IMR-90 (cell line): ENCODE data around the gene DARS1. TPM values are rescaled to one million over a fixed set of nuclear protein-coding genes. Genes with fewer than 3 reads are reported as not detected.

Experiments
- ATAC-seq: fragments of 200-7000 bp; cut with Tn5 transposase; 2 replicates; pipeline ENCODE4 v1.9.1; 2020; ENCODE audit warnings: low read depth, mild to moderate bottlenecking, moderate library complexity
- BruUV-seq: library from RNA; stranded (reverse); fragments of 400-500 nt; replicated peaks from 2 replicates; lab custom pipeline; 2021; lab: Mats Ljungman, UMichigan
- CTCF ChIA-PET: fragments of 300-600 bp; formaldehyde crosslinking; extraction: SDS; loops from one replicate; lab custom pipeline; 2021; ENCODE audit warnings: antibody characterized with exemption; lab: Yijun Ruan, JAX
- POLR2A ChIA-PET: fragments of 300-600 bp; sonication (Branson Sonifier 250); formaldehyde crosslinking; loops from one replicate; lab custom pipeline; 2022; ENCODE audit warnings: antibody characterized with exemption; ENCODE audit not compliant: unreplicated experiment; lab: Charles Lee
- DNase-seq: peaks from one replicate; pipeline ENCODE4 v3.0.0; 2013
- H2AFZ ChIP-seq: replicated peaks from 2 replicates; pipeline ENCODE3; 2013; ENCODE audit warnings: low read length, mild to moderate bottlenecking; ENCODE audit not compliant: poor library complexity
- H2AK5ac ChIP-seq: 2 replicates; pipeline ENCODE4 v1.6.1; 2013; ENCODE audit warnings: low read depth, low read length, inconsistent platforms
- H2AK9ac ChIP-seq: replicated peaks from 2 replicates; pipeline ENCODE3; 2013; ENCODE audit warnings: mild to moderate bottlenecking, low read depth, low read length, moderate library complexity; ENCODE audit not compliant: poor library complexity
- H2BK120ac ChIP-seq: 2 replicates; pipeline ENCODE4 v1.6.1; 2013; ENCODE audit warnings: low read depth, low read length, inconsistent platforms
- H2BK15ac ChIP-seq: 3 replicates; pipeline ENCODE4 v1.6.1; 2013; ENCODE audit warnings: low read depth, low read length, inconsistent platforms
- H2BK20ac ChIP-seq: 2 replicates; pipeline ENCODE4 v1.6.1; 2013; ENCODE audit warnings: low read depth, mild to moderate bottlenecking, inconsistent platforms, low read length, moderate library complexity
- H2BK5ac ChIP-seq: 2 replicates; pipeline ENCODE4 v1.6.1; 2013; ENCODE audit warnings: mild to moderate bottlenecking, low read depth, low read length, inconsistent platforms; ENCODE audit not compliant: poor library complexity, severe bottlenecking
- H3K14ac ChIP-seq: replicated peaks from 2 replicates; pipeline ENCODE4 v1.6.1; 2013; ENCODE audit warnings: low read depth, low read length, inconsistent platforms
- H3K18ac ChIP-seq: 2 replicates; pipeline ENCODE4 v1.6.1; 2013; ENCODE audit warnings: low read depth, low read length, control low read depth
- H3K23ac ChIP-seq: 2 replicates; pipeline ENCODE4 v1.6.1; 2013; ENCODE audit warnings: low read depth, low read length, inconsistent platforms
- H3K27ac ChIP-seq: 2 replicates; pipeline ENCODE4 v1.5.1; 2013; ENCODE audit warnings: mild to moderate bottlenecking, control low read depth, low read length; ENCODE audit not compliant: insufficient read depth
- H3K27me3 ChIP-seq: 2 replicates; pipeline ENCODE4 v1.6.1; 2013; ENCODE audit warnings: low read length; ENCODE audit not compliant: control insufficient read depth, insufficient read depth
- H3K36me3 ChIP-seq: 2 replicates; pipeline ENCODE4 v1.6.1; 2013; ENCODE audit warnings: low read length, mixed read lengths; ENCODE audit not compliant: control insufficient read depth, insufficient read depth
- H3K4ac ChIP-seq: 2 replicates; pipeline ENCODE4 v1.6.1; 2013; ENCODE audit warnings: low read depth, low read length, inconsistent platforms
- H3K4me1 ChIP-seq: 2 replicates; pipeline ENCODE4 v1.6.1; 2013; ENCODE audit warnings: low read length, mixed read lengths; ENCODE audit not compliant: control insufficient read depth, insufficient read depth
- H3K4me2 ChIP-seq: 2 replicates; pipeline ENCODE4 v1.6.1; 2013; ENCODE audit warnings: low read depth, mild to moderate bottlenecking, control low read depth, low read length, moderate library complexity
- H3K4me3 ChIP-seq: 2 replicates; pipeline ENCODE4 v1.5.1; 2013; ENCODE audit warnings: low read depth, mild to moderate bottlenecking, control low read depth, low read length, moderate library complexity; ENCODE audit not compliant: insufficient read depth
- H3K56ac ChIP-seq: 2 replicates; pipeline ENCODE4 v1.6.1; 2013; ENCODE audit warnings: low read length, inconsistent platforms; ENCODE audit not compliant: insufficient read depth; ENCODE audit errors: extremely low read depth
- H3K79me1 ChIP-seq, 2 experiments: 2 replicates each; pipeline ENCODE4 v1.6.1; 2013; ENCODE audit warnings: low read length in 2 of 2, inconsistent platforms in 1 of 2, low read depth in 1 of 2
- H3K9ac ChIP-seq: 2 replicates; pipeline ENCODE4 v1.6.1; 2013; ENCODE audit warnings: low read depth, low read length, control low read depth
- H3K9me1 ChIP-seq: 2 replicates; pipeline ENCODE4 v1.6.1; 2013; ENCODE audit warnings: low read length, inconsistent platforms; ENCODE audit not compliant: insufficient read depth
- H3K9me3 ChIP-seq: 2 replicates; pipeline ENCODE4 v1.6.1; 2013; ENCODE audit warnings: low read length; ENCODE audit not compliant: control insufficient read depth, insufficient read depth
- H4K20me1 ChIP-seq: 2 replicates; pipeline ENCODE4 v1.6.1; 2013; ENCODE audit warnings: low read length, inconsistent platforms; ENCODE audit not compliant: insufficient read depth
- H4K5ac ChIP-seq: 2 replicates; pipeline ENCODE4 v1.6.1; 2013; ENCODE audit warnings: mild to moderate bottlenecking, low read depth, low read length, control low read depth
- H4K8ac ChIP-seq, 2 experiments: 2 replicates each; pipeline ENCODE4 v1.6.1; 2013; ENCODE audit warnings: low read depth in 2 of 2, low read length in 2 of 2, control low read depth in 1 of 2, inconsistent platforms in 1 of 2
- H4K91ac ChIP-seq: 2 replicates; pipeline ENCODE4 v1.6.1; 2013; ENCODE audit warnings: low read depth, low read length, inconsistent platforms; ENCODE audit not compliant: insufficient read depth
- BHLHE40 ChIP-seq: fragments of 150-350 bp; IDR thresholded peaks from 2 replicates; pipeline ENCODE4 v1.6.1; 2016; ENCODE audit warnings: mild to moderate bottlenecking, low read depth, low read length
- CEBPB ChIP-seq: IDR thresholded peaks from 2 replicates; pipeline ENCODE4 v1.6.1; 2012; ENCODE audit warnings: low read depth, low read length, improper control_type of control experiment
- CHD1 ChIP-seq: IDR thresholded peaks from 2 replicates; pipeline ENCODE4 v1.6.1; 2012; ENCODE audit warnings: low read depth, low read length, improper control_type of control experiment
- ELK1 ChIP-seq: fragments of 150-350 bp; IDR thresholded peaks from 2 replicates; pipeline ENCODE4 v1.6.1; 2016; ENCODE audit warnings: low read depth, mild to moderate bottlenecking, low read length, moderate library complexity, borderline replicate concordance
- FOS ChIP-seq: fragments of 150-350 bp; IDR thresholded peaks from 2 replicates; pipeline ENCODE4 v1.6.1; 2016; ENCODE audit warnings: low read depth, low read length
- MAFK ChIP-seq: IDR thresholded peaks from 2 replicates; pipeline ENCODE4 v1.6.1; 2012; ENCODE audit warnings: low read depth, low read length, improper control_type of control experiment
- MAZ ChIP-seq: IDR thresholded peaks from 2 replicates; pipeline ENCODE4 v1.6.1; 2012; ENCODE audit warnings: low read depth, mild to moderate bottlenecking, low read length, improper control_type of control experiment, moderate library complexity, borderline replicate concordance
- MXI1 ChIP-seq: IDR thresholded peaks from 2 replicates; pipeline ENCODE4 v1.6.1; 2012; ENCODE audit warnings: low read depth, mild to moderate bottlenecking, low read length, moderate library complexity, borderline replicate concordance
- NFE2L2 ChIP-seq: fragments of 150-350 bp; IDR thresholded peaks from 2 replicates; pipeline ENCODE4 v1.6.1; 2016; ENCODE audit warnings: low read depth, mild to moderate bottlenecking, low read length
- POLR2A ChIP-seq: IDR thresholded peaks from 2 replicates; pipeline ENCODE4 v1.6.1; 2012; ENCODE audit warnings: mild to moderate bottlenecking, low read depth, low read length
- RAD21 ChIP-seq: IDR thresholded peaks from 2 replicates; pipeline ENCODE4 v1.6.1; 2012; ENCODE audit warnings: low read length, improper control_type of control experiment
- RCOR1 ChIP-seq: IDR thresholded peaks from 2 replicates; pipeline ENCODE4 v1.6.1; 2012; ENCODE audit warnings: mild to moderate bottlenecking, low read length, improper control_type of control experiment; ENCODE audit not compliant: insufficient replicate concordance
- RFX5 ChIP-seq: IDR thresholded peaks from 2 replicates; pipeline ENCODE4 v1.8.0; 2012; ENCODE audit warnings: low read depth, mild to moderate bottlenecking, low read length, moderate library complexity
- SMC3 ChIP-seq: fragments of 150-350 bp; IDR thresholded peaks from 2 replicates; pipeline ENCODE4 v1.6.1; 2016; ENCODE audit warnings: low read depth, mild to moderate bottlenecking, antibody characterized with exemption, low read length, moderate library complexity
- WGBS, 2 experiments: methylation state at CpG; one replicate each; pipeline versions ENCODE4 v1.1.5 to v1.1.7; 2013; ENCODE audit warnings: missing lambda C conversion rate in 2 of 2; ENCODE audit not compliant: insufficient read length in 1 of 2; ENCODE audit errors: extremely low coverage in 2 of 2; 5-methylcytosine and 5-hydroxymethylcytosine counted together
- dilution Hi-C: fragments of 300-500 bp; cut with HindIII; formaldehyde crosslinking; loops from one replicate; pipeline ENCODE4 v1.14.3; 2018; ENCODE audit warnings: low sequenced_read_pairs; ENCODE audit not compliant: unreplicated experiment
- in situ Hi-C: fragments of 300-500 bp; cut with MboI; formaldehyde crosslinking; loops from 3 replicates; pipeline ENCODE4 v1.14.3; 2019; ENCODE audit warnings: low sequenced_read_pairs, inconsistent platforms, mixed read lengths
- intact Hi-C: fragments of 100-400 bp; cut with micrococcal nuclease; formaldehyde crosslinking; loops from 2 replicates; pipeline ENCODE4 v1.10.0; 2022
- polyA plus RNA-seq, 3 experiments: library from polyadenylated mRNA; depleted of rRNA; stranded (reverse); fragments of >200 nt; gene quantifications; 2 replicates each; pipeline ENCODE4 v1.2.3, GENCODE V29; 2012; ENCODE audit warnings: low replicate concordance in 1 of 3
- total RNA-seq: library from RNA; depleted of rRNA; stranded (reverse); fragments of >200 nt; gene quantifications from 2 replicates; pipeline ENCODE4 v1.2.3, GENCODE V29; 2012
- TF ChIP-seq, protein P1 (sequence below): fragments of 150-350 bp; IDR thresholded peaks from 2 replicates; pipeline ENCODE4 v1.6.1; 2017; ENCODE audit warnings: mild to moderate bottlenecking, antibody characterized with exemption, low read length, low read depth
- TF ChIP-seq, protein P2 (sequence below): conservative IDR thresholded peaks from 2 replicates; pipeline ENCODE4 v1.5.1; 2012; ENCODE audit warnings: mild to moderate bottlenecking, low read depth, low read length, improper control_type of control experiment

The DARS1 gene
- total and polyA plus RNA-seq, 2 of the 4 experiments (the other 2 are of a cell fraction): 56.5 to 66.5 TPM

DNA sequence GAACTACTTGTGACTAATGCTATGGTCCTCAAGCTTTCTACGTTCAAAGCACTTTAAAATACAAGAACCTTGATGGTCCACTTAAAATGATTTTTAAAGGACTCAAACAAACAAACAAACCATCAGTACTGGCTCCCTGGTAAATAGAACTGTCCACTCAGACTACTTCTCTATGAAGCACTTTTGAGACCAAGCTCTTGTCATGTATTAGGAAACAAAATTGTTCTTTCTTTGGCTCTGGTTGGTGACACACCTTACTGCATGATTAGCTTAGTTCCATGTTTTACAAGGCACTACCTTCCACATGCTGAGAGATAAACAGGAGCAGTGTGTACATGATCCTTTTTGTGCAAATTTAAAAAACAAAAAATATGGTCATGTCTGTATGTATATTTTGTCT is 19.7 kb downstream of the DARS1 start:
- CTCF ChIA-PET: interaction anchor here (0.6 to 0.7 kb wide), 2 partner anchors 10 kb away, joined by 5 read pairs; no protein-coding TSS in a partner anchor
- no peaks in the 10 kb centered on the region; the same call in 1 of the 2 replicates for H3K4me1 ChIP-seq
- no peak overlapping the region for H2BK20ac ChIP-seq
- H2AFZ ChIP-seq: no peak overlapping the region
- H3K4me3 ChIP-seq: no peak overlapping the region
- no peak overlapping the region for H2BK15ac ChIP-seq
- no peak overlapping the region for H3K23ac ChIP-seq
- H3K56ac ChIP-seq: no peak overlapping the region
- H3K27me3 ChIP-seq: no peaks in the 10 kb centered on the region
- H2AK9ac ChIP-seq: no peak overlapping the region
- H4K8ac ChIP-seq: no peak overlapping the region
- no peak overlapping the region for H3K4ac ChIP-seq
- H2BK5ac ChIP-seq: no peak overlapping the region
- H3K9me1 ChIP-seq: no peaks in the 10 kb centered on the region
- DNase-seq (no peak), ATAC-seq (no peak)
- peaks cover 0 to 26% of the 10 kb centered on the region in 2 experiments for H3K79me1 ChIP-seq
- no peak overlapping the region for H3K18ac ChIP-seq
- peaks cover 5% of the 10 kb centered on the region for H3K36me3 ChIP-seq
- peaks cover 3% of the 10 kb centered on the region; the same call in 1 of the 2 replicates for H4K20me1 ChIP-seq
- WGBS, 2 experiments: no CpG with 5 or more reads among the region's 1 CpG
- H2BK120ac ChIP-seq: no peak overlapping the region
- H4K5ac ChIP-seq: no peak overlapping the region
- H2AK5ac ChIP-seq: no peak overlapping the region
- no peaks in the 10 kb centered on the region for H3K9me3 ChIP-seq
- dilution Hi-C loops (no loop called here), in situ Hi-C loops (no loop called here), intact Hi-C loops (no loop called here)
- BruUV-seq: no TSS peak
- no peak overlapping the region for H4K91ac ChIP-seq
- POLR2A ChIA-PET: no interaction called here
- no peak overlapping the region for H3K9ac ChIP-seq
- no peak overlapping the region for H3K14ac ChIP-seq
- no peak overlapping the region for H3K4me2 ChIP-seq
- TF ChIP-seq RCOR1 (no peak), BHLHE40 (no peak), POLR2A (no peak), RAD21 (no peak), RFX5 (no peak), SMC3 (no peak), MAZ (no peak), NFE2L2 (no peak), MXI1 (no peak), CEBPB (no peak), MAFK (no peak), FOS (no peak), CHD1 (no peak), ELK1 (no peak)
- TF ChIP-seq, protein P1, sequence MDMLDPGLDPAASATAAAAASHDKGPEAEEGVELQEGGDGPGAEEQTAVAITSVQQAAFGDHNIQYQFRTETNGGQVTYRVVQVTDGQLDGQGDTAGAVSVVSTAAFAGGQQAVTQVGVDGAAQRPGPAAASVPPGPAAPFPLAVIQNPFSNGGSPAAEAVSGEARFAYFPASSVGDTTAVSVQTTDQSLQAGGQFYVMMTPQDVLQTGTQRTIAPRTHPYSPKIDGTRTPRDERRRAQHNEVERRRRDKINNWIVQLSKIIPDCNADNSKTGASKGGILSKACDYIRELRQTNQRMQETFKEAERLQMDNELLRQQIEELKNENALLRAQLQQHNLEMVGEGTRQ: no peak
- TF ChIP-seq, protein P2, sequence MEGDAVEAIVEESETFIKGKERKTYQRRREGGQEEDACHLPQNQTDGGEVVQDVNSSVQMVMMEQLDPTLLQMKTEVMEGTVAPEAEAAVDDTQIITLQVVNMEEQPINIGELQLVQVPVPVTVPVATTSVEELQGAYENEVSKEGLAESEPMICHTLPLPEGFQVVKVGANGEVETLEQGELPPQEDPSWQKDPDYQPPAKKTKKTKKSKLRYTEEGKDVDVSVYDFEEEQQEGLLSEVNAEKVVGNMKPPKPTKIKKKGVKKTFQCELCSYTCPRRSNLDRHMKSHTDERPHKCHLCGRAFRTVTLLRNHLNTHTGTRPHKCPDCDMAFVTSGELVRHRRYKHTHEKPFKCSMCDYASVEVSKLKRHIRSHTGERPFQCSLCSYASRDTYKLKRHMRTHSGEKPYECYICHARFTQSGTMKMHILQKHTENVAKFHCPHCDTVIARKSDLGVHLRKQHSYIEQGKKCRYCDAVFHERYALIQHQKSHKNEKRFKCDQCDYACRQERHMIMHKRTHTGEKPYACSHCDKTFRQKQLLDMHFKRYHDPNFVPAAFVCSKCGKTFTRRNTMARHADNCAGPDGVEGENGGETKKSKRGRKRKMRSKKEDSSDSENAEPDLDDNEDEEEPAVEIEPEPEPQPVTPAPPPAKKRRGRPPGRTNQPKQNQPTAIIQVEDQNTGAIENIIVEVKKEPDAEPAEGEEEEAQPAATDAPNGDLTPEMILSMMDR: no peak
- no peak overlapping the region for H3K27ac ChIP-seq
